Spleen (tissue), 11 donors: ENCODE data around the gene GARNL3. TPM values are rescaled to one million over a fixed set of nuclear protein-coding genes. Genes with fewer than 3 reads are reported as not detected.

Experiments
- DNase-seq: peaks from one replicate; pipeline ENCODE4 v3.0.0-alpha.2; 2020
- H3K27ac ChIP-seq, 8 donors: fragments of 200-600 bp; sonication (generic) in 7 of 8; 1 replicate in 4 of 8; 2 replicates in 4 of 8; pipeline versions ENCODE4 v1.5.0 to v1.8.0; 2016 to 2021; ENCODE audit warnings: inconsistent platforms in 4 of 8, mild to moderate bottlenecking in 4 of 8, moderate library complexity in 1 of 8
- H3K27me3 ChIP-seq, 7 donors: fragments of 200-600 bp; sonication (generic) in 6 of 7; replicated peaks in 1 of 7; 1 replicate in 4 of 7; 2 replicates in 3 of 7; pipeline versions ENCODE4 v1.5.0 to v1.8.0; 2016 to 2021; ENCODE audit warnings: inconsistent platforms in 3 of 7, mild to moderate bottlenecking in 1 of 7
- H3K36me3 ChIP-seq, 6 donors: fragments of 200-600 bp; sonication (generic) in 5 of 6; 1 replicate in 4 of 6; 2 replicates in 2 of 6; pipeline versions ENCODE4 v1.5.0 to v1.8.0; 2016 to 2021; ENCODE audit warnings: inconsistent platforms in 2 of 6
- H3K4me1 ChIP-seq, 6 donors: fragments of 200-600 bp; sonication (generic) in 5 of 6; 1 replicate in 3 of 6; 2 replicates in 3 of 6; pipeline versions ENCODE4 v1.5.0 to v1.8.0; 2016 to 2021; ENCODE audit warnings: inconsistent platforms in 3 of 6
- H3K4me3 ChIP-seq, 8 donors: fragments of 200-600 bp; sonication (generic) in 7 of 8; 1 replicate in 4 of 8; 2 replicates in 4 of 8; pipeline versions ENCODE4 v1.5.0 to v1.8.0; 2016 to 2021; ENCODE audit warnings: inconsistent platforms in 4 of 8, mild to moderate bottlenecking in 4 of 8, moderate library complexity in 2 of 8
- H3K9me3 ChIP-seq, 8 donors: fragments of 200-600 bp; sonication (generic) in 7 of 8; 1 replicate in 4 of 8; 2 replicates in 4 of 8; pipeline versions ENCODE4 v1.5.0 to v1.8.0; 2016 to 2021; ENCODE audit warnings: inconsistent platforms in 4 of 8
- CTCF ChIP-seq, 11 experiments: fragments of 200-600 bp in 7 of 11; fragments of 450-650 bp in 4 of 11; sonication (generic) in 4 of 11; IDR thresholded peaks in 8 of 11; conservative IDR thresholded peaks in 3 of 11; 1 replicate in 7 of 11; 2 replicates in 4 of 11; pipeline versions ENCODE4 v1.4.0 to v1.8.0; 2016 to 2021; ENCODE audit warnings: antibody characterized with exemption in 11 of 11, inconsistent platforms in 4 of 11, mild to moderate bottlenecking in 1 of 11
- POLR2A ChIP-seq, 3 donors: fragments of 450-650 bp; IDR thresholded peaks; one replicate each; pipeline ENCODE4 v1.5.1; 2017; ENCODE audit warnings: antibody characterized with exemption in 3 of 3, mild to moderate bottlenecking in 1 of 3
- POLR2AphosphoS5 ChIP-seq, 3 donors: sonication (generic); formaldehyde crosslinking; IDR thresholded peaks; one replicate each; pipeline ENCODE4 v1.5.1; 2017; ENCODE audit warnings: antibody characterized with exemption in 3 of 3
- WGBS, 5 donors: extraction: QIAGEN DNeasy Blood & Tissue Kit in 3 of 5; methylation state at CpG; one replicate each; pipeline versions ENCODE4 v1.1.5 to v1.1.7; 2013 to 2018; 5-methylcytosine and 5-hydroxymethylcytosine counted together
- intact Hi-C: fragments of 100-400 bp; cut with DNase I; formaldehyde crosslinking; loops from one replicate; pipeline ENCODE4 v1.15.0; 2023; ENCODE audit warnings: low total_unique reads
- polyA plus RNA-seq, 3 donors: library from polyadenylated mRNA; stranded (reverse); fragments of 200-250 nt; gene quantifications; one replicate each; pipeline ENCODE4 v1.2.1, GENCODE V29; 2013
- total RNA-seq, 7 donors: library from RNA; depleted of rRNA in 3 of 7; stranded (reverse); fragments of >200 nt in 3 of 7; fragmentation: NEBNext Ultra II Directional in 4 of 7; extraction: Animal tissue kit (Norgen Biotek cat#: 25700) in 4 of 7; gene quantifications; one replicate each; pipeline versions ENCODE4 v1.1.0 to v1.2.1, GENCODE V29; 2016 to 2021
- donor health status: healthy with polysubstance abuse.
- donor health status: DM: no; HTN: no; CAD: no; lungs with moderate emphysema.
- donor health status: DM: no; HTN: no; CAD: no.
- donor health status: Bipolar disorder and iron deficiency.
- donor health status: healthy.
- donor health status: DM: no; HTN: no; CAD: no.
- donor health status: DM: yes; HTN: yes; CAD: no.

GARNL3 gene
- total and polyA plus RNA-seq, 10 donors = 2.1 to 14.7 (median 10.0) TPM

- intact Hi-C loops = no loop called here
- Histone ChIP-seq H3K27me3 (no peaks in the 10 kb centered on the region), H3K27ac (no peak overlapping the region), H3K9me3 (no peaks in the 10 kb centered on the region), H3K4me3 (no peak overlapping the region), H3K36me3 (no peaks in the 10 kb centered on the region), H3K4me1 (peaks cover 0 to 6% (median 0%) of the 10 kb centered on the region in 6 donors)
- TF ChIP-seq POLR2AphosphoS5 (IDR thresholded peaks at IDR 0.05) = no peak
- TF ChIP-seq CTCF (IDR thresholded peaks at IDR 0.05 in 8 of 11, conservative IDR thresholded peaks at IDR 0.05 in 3 of 11) = no peak
- TF ChIP-seq POLR2A (IDR thresholded peaks at IDR 0.05) = no peak
- 81 to 100% (median 86%) methylated on average over 1 to 5 of the region's 5 CpGs for WGBS, 5 donors
- peak; percentile 60 for DNase-seq
Observed at GRCh38 chr9:127216888-127217217, 47.7 kb upstream of the GARNL3 start.

GRCh38 chr9:127218818-127219217, 45.8 kb upstream of the GARNL3 start:
- DNase-seq = peak; percentile 62
- intact Hi-C loops = no loop called here
- 84 to 97% (median 92%) methylated on average over 10 of the region's 10 CpGs for WGBS, 5 donors
- no peak overlapping the region for H3K4me3 ChIP-seq
- H3K36me3 ChIP-seq = no peaks in the 10 kb centered on the region
- peaks cover under 1 to 16% (median 2%) of the 10 kb centered on the region in 6 donors for H3K4me1 ChIP-seq
- H3K27me3 ChIP-seq = no peaks in the 10 kb centered on the region
- no peak overlapping the region for H3K27ac ChIP-seq
- no peak for TF ChIP-seq CTCF (IDR thresholded peaks at IDR 0.05 in 8 of 11, conservative IDR thresholded peaks at IDR 0.05 in 3 of 11)
- no peak for TF ChIP-seq POLR2AphosphoS5 (IDR thresholded peaks at IDR 0.05)
- TF ChIP-seq POLR2A (IDR thresholded peaks at IDR 0.05) = no peak
- no peaks in the 10 kb centered on the region for H3K9me3 ChIP-seq

GRCh38 chr9:127219520-127219919, 45.1 kb upstream of the GARNL3 start:
- H3K4me3 ChIP-seq = no peak overlapping the region
- H3K36me3 ChIP-seq = no peaks in the 10 kb centered on the region
- no peak overlapping the region for H3K27ac ChIP-seq
- TF ChIP-seq CTCF (IDR thresholded peaks at IDR 0.05 in 8 of 11, conservative IDR thresholded peaks at IDR 0.05 in 3 of 11) = no peak
- TF ChIP-seq POLR2A (IDR thresholded peaks at IDR 0.05) = no peak
- no peak for TF ChIP-seq POLR2AphosphoS5 (IDR thresholded peaks at IDR 0.05)
- H3K9me3 ChIP-seq = no peaks in the 10 kb centered on the region
- 51 to 72% (median 62%) methylated on average over 6 of the region's 6 CpGs for WGBS, 5 donors
- DNase-seq = peak; percentile 69
- peaks cover 0 to 3% (median 0%) of the 10 kb centered on the region in 7 donors for H3K27me3 ChIP-seq
- intact Hi-C loops = no loop called here
- peaks cover 6 to 23% (median 9%) of the 10 kb centered on the region in 6 donors for H3K4me1 ChIP-seq

GRCh38 chr9:127221695-127222094, 42.9 kb upstream of the GARNL3 start:
- no peak overlapping the region for H3K27ac ChIP-seq
- no peak for TF ChIP-seq CTCF (IDR thresholded peaks at IDR 0.05 in 8 of 11, conservative IDR thresholded peaks at IDR 0.05 in 3 of 11)
- no peak for TF ChIP-seq POLR2AphosphoS5 (IDR thresholded peaks at IDR 0.05)
- TF ChIP-seq POLR2A (IDR thresholded peaks at IDR 0.05) = no peak
- intact Hi-C loops = loop anchor here (10.0 kb wide), 1 partner anchor 173 kb away; the partner anchor contains the start of gene SLC2A8
- peaks cover 7 to 40% (median 18%) of the 10 kb centered on the region in 6 donors for H3K4me1 ChIP-seq
- peaks cover 0 to 19% (median 0%) of the 10 kb centered on the region in 7 donors for H3K27me3 ChIP-seq
- WGBS, 5 donors = 22 to 50% (median 30%) methylated on average over 2 of the region's 2 CpGs
- no peaks in the 10 kb centered on the region for H3K9me3 ChIP-seq
- H3K4me3 ChIP-seq = no peak overlapping the region
- H3K36me3 ChIP-seq = no peaks in the 10 kb centered on the region
- DNase-seq = no peak
